ENCODE data around the gene CAPG.

- TF ChIP-seq EZH2phosphoT487 (IDR thresholded peaks at IDR 0.05; ENCODE audit: insufficient read depth, low read depth) (no peak), EZH2 (IDR thresholded peaks at IDR 0.05; ENCODE audit: insufficient read depth, poor library complexity, severe bottlenecking) (no peak)
Measured at GRCh38 chr2:85422072-85422457, 11.9 kb upstream of the CAPG start.

All from GM23248 (cell line).